GM12874 (cell line): ENCODE results near the gene ANKRD11.

Experiments used
- TF ChIP-seq, protein P1 (sequence below): IDR thresholded peaks from 2 replicates; pipeline ENCODE4 v1.5.1; 2011; ENCODE audit warnings: low read depth, mild to moderate bottlenecking, control low read depth, low read length, moderate library complexity; ENCODE audit not compliant: insufficient read depth

Gene ANKRD11

DNA sequence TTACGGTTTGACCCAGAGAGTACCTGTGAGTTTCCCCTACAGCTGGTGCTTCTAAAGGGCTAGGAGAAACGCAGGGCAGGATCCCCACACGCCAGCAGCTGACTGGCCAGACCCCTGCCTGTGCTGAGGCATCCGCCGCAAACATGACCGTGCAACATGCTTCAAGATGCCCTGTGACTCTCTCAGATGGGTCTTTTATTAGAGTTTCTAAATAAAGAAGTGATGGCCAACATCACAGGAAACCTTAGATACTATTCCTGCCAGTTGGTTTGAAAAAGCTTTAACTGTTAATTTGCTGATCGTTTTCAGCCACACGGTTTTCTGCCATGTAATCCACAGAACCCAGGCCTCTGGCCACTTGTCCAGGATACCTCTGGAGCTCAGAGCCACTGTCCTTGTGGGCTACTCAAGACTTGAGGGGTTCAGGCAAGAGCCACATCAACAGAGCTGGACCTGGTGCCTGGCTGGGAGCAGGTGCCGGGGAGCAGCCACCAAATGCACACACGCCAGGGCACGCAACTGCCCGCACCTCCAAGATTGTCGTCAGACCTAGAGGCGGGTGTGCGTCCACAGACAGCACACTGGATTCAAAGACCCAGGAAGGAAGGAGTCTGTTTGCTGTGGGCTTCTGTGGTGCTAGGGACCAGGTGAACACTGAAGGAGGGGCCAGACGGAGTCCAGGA lies 154.4 kb downstream of the ANKRD11 start:
- TF ChIP-seq, protein P1, sequence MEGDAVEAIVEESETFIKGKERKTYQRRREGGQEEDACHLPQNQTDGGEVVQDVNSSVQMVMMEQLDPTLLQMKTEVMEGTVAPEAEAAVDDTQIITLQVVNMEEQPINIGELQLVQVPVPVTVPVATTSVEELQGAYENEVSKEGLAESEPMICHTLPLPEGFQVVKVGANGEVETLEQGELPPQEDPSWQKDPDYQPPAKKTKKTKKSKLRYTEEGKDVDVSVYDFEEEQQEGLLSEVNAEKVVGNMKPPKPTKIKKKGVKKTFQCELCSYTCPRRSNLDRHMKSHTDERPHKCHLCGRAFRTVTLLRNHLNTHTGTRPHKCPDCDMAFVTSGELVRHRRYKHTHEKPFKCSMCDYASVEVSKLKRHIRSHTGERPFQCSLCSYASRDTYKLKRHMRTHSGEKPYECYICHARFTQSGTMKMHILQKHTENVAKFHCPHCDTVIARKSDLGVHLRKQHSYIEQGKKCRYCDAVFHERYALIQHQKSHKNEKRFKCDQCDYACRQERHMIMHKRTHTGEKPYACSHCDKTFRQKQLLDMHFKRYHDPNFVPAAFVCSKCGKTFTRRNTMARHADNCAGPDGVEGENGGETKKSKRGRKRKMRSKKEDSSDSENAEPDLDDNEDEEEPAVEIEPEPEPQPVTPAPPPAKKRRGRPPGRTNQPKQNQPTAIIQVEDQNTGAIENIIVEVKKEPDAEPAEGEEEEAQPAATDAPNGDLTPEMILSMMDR: no peak

- TF ChIP-seq, protein P1: no peak
These were observed 155.2 kb downstream of the ANKRD11 start for GRCh38 chr16:89334988-89335802.

DNA sequence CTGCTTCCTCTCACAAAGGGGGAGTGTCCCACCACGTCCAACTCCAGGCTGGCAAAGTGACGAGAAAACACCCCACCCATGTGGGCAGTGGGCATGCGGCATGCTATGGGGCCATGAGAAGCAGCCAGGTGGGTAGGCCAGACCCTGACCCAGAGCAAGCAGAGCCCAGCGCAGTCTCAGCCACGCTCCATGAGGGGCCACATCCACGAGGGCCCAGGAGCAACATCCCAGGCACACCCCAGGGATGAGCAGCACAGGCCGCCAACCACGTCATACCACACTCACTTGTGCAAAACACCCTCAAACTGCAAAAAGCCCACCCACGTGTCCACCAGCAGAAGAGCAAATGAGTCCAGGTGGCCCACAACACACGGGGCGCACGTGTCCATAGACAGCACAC lies 155.9 kb downstream of the ANKRD11 start:
- TF ChIP-seq, protein P1: no peak

DNA sequence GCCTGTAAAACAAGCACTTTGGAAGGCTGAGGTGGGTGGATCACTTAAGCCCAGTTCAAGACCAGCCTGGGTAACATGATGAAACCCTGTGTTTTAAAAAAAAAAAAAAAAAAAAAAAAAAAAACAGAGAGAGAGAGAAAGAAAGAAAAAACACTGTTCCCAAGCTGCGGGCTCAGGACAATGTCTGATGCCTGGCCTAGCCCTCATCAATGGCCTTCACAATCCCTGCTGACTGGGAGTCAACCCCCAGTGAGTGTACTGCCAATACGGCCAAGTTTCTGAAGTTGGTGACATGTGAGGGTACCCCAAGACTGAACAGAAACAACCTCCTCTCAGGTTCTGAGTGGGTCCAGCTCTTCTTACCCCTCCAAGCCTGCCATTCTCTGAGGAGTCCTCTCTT lies 156.3 kb downstream of the ANKRD11 start:
- TF ChIP-seq, protein P1: no peak

DNA sequence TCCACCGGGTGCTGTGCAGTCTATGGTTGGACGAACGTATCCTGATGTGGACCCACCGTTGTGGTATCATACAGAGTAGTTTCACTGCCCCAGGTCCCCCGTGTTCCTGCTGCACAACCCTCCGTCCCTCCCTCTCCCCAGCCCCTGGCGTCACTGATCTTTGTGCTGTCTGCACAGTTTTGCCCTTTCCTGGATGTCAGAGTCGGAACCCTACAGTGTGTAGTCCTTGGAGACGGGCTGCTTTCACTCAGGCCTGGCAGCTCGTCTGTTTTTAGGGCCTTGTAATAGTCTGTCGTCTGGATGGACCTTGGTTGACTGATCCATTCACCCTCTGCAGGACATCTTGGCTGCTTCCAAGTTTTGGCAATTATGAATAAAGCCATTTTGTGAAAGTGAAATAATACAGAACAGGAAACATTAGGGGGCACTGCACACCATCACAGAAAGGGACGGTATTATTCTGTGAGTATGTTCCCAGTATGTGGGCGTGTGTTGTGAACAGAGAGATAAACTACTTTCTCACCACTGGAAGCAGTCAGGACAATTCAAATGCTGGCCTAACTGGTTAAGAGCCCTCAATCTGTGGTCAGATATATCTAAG lies 156.9 kb downstream of the ANKRD11 start:
- TF ChIP-seq, protein P1: peak; percentile 42; the same call in 1 of the 2 replicates

DNA sequence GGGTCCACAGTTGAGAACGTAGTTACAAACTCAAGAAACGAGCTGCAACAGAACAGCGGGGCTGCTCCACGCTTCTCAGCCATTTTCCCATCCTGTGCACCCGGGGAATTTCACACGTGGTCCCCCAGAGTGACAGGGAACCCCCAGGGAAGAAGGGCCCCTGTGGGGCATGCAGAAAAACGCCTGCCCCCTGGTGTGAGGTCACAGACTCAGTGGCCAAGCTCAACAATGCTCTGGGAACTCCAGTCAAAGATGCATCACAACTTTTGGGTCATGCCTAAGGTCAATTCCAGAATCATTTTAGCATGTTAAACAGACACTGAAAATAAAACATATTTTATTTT lies 157.5 kb downstream of the ANKRD11 start:
- TF ChIP-seq, protein P1: no peak

GRCh38 chr16:89332243-89332901 lies 158.0 kb downstream of the ANKRD11 start:
- TF ChIP-seq, protein P1: no peak
